SK-N-SH (cell line): ENCODE data around the gene ZBTB1. TPM values are rescaled to one million over a fixed set of nuclear protein-coding genes. Genes with fewer than 3 reads are reported as not detected.

ENCODE experiments used
- CTCF ChIA-PET: fragments of 300-600, 350-600 bp; formaldehyde crosslinking; extraction: SDS; loops from one replicate; lab custom pipeline; 2021; lab: Yijun Ruan, JAX
- POLR2A ChIA-PET: fragments of 350-600 bp; sonication (Branson Sonifier 250); formaldehyde crosslinking; extraction: SDS; loops from one replicate; lab custom pipeline; 2020; ENCODE audit warnings: antibody characterized with exemption, inconsistent platforms; lab: Yijun Ruan, JAX
- DNase-seq: peaks from one replicate; pipeline ENCODE4 v3.0.0; 2012
- H2AFZ ChIP-seq: fragments of 200-600 bp; sonication (generic); 2 replicates; pipeline ENCODE4 v1.8.1; 2016; ENCODE audit warnings: antibody characterized with exemption, mild to moderate bottlenecking, low read depth
- H3F3A ChIP-seq: fragments of 200-600 bp; sonication (generic); replicated peaks from 2 replicates; pipeline ENCODE3; 2016; ENCODE audit warnings: antibody characterized with exemption, mild to moderate bottlenecking; ENCODE audit not compliant: insufficient read depth
- H3K27ac ChIP-seq, 2 experiments: fragments of 200-500 bp in 1 of 2; fragments of 200-600 bp in 1 of 2; sonication (Bioruptor generic) in 1 of 2; sonication (generic), shearing (Covaris generic) in 1 of 2; 2 replicates each; pipeline versions ENCODE4 v1.5.1 to v1.6.1; 2014 to 2016; ENCODE audit warnings: low read depth in 2 of 2, inconsistent platforms in 1 of 2, low read length in 1 of 2, mild to moderate bottlenecking in 1 of 2, mixed read lengths in 1 of 2
- H3K27me3 ChIP-seq: fragments of 200-600 bp; sonication (generic), shearing (Covaris generic); 2 replicates; pipeline ENCODE4 v1.6.1; 2016; ENCODE audit warnings: mixed run types; ENCODE audit not compliant: insufficient read depth
- H3K36me3 ChIP-seq, 2 experiments: fragments of 200-500 bp in 1 of 2; fragments of 200-600 bp in 1 of 2; sonication (Bioruptor generic) in 1 of 2; sonication (generic) in 1 of 2; replicated peaks in 1 of 2; 2 replicates each; pipeline versions ENCODE3 to v1.5.1; 2014 to 2016; ENCODE audit warnings: low read length in 1 of 2, mild to moderate bottlenecking in 1 of 2; ENCODE audit not compliant: insufficient read depth in 2 of 2, control insufficient read depth in 1 of 2
- H3K4me1 ChIP-seq, 2 experiments: fragments of 200-500 bp in 1 of 2; fragments of 200-600 bp in 1 of 2; sonication (Bioruptor generic) in 1 of 2; sonication (generic), shearing (Covaris generic) in 1 of 2; 2 replicates each; pipeline versions ENCODE4 v1.5.1 to v1.6.1; 2014 to 2016; ENCODE audit warnings: low read depth in 1 of 2, low read length in 1 of 2, mixed run types in 1 of 2; ENCODE audit not compliant: insufficient read depth in 2 of 2, control insufficient read depth in 1 of 2
- H3K4me2 ChIP-seq: fragments of 200-600 bp; sonication (generic), shearing (Covaris generic); 2 replicates; pipeline ENCODE4 v1.6.1; 2017; ENCODE audit warnings: mixed run types
- H3K4me3 ChIP-seq, 2 experiments: fragments of 200-500 bp in 1 of 2; fragments of 200-600 bp in 1 of 2; sonication (Bioruptor generic) in 1 of 2; sonication (generic), shearing (Covaris generic) in 1 of 2; 2 replicates each; pipeline versions ENCODE4 v1.5.1 to v1.8.1; 2014 to 2016; ENCODE audit warnings: low read depth in 2 of 2, inconsistent platforms in 1 of 2, low read length in 1 of 2, mild to moderate bottlenecking in 1 of 2, mixed read lengths in 1 of 2, moderate library complexity in 1 of 2
- H3K79me2 ChIP-seq: fragments of 200-600 bp; sonication (generic); 2 replicates; pipeline ENCODE4 v1.8.1; 2017; ENCODE audit warnings: mild to moderate bottlenecking; ENCODE audit not compliant: insufficient read depth
- H3K9ac ChIP-seq: fragments of 200-600 bp; sonication (generic); 2 replicates; pipeline ENCODE4 v1.6.1; 2017; ENCODE audit warnings: mixed run types
- H3K9me2 ChIP-seq: fragments of 200-600 bp; sonication (generic); 2 replicates; pipeline ENCODE4 v1.6.1; 2017; ENCODE audit warnings: mixed run types
- H3K9me3 ChIP-seq: fragments of 200-600 bp; sonication (generic); 2 replicates; pipeline ENCODE4 v1.6.1; 2017; ENCODE audit warnings: mixed run types, mild to moderate bottlenecking, moderate library complexity
- H4K20me1 ChIP-seq: fragments of 200-600 bp; sonication (generic); 2 replicates; pipeline ENCODE4 v1.6.1; 2017; ENCODE audit warnings: mild to moderate bottlenecking, mixed run types; ENCODE audit not compliant: insufficient read depth
- EZH2phosphoT487 ChIP-seq: fragments of 200-600 bp; sonication (generic); IDR thresholded peaks from 2 replicates; pipeline ENCODE4 v1.6.1; 2017; ENCODE audit warnings: low read depth, mixed run types, mild to moderate bottlenecking, antibody characterized with exemption, moderate library complexity, borderline replicate concordance
- FOXM1 ChIP-seq: IDR thresholded peaks from 2 replicates; pipeline ENCODE4 v1.4.0; 2012; ENCODE audit warnings: low read depth, mild to moderate bottlenecking
- GABPA ChIP-seq: IDR thresholded peaks from 2 replicates; pipeline ENCODE4 v1.4.0; 2012; ENCODE audit warnings: low read depth, mild to moderate bottlenecking
- JUND ChIP-seq: IDR thresholded peaks from 2 replicates; pipeline ENCODE4 v1.4.0; 2012
- MEF2A ChIP-seq: IDR thresholded peaks from 2 replicates; pipeline ENCODE4 v1.4.0; 2012; ENCODE audit warnings: low read depth, borderline replicate concordance
- MXI1 ChIP-seq: IDR thresholded peaks from 2 replicates; pipeline ENCODE4 v1.6.1; 2012; ENCODE audit warnings: mild to moderate bottlenecking, low read depth, low read length, improper control_type of control experiment
- NRF1 ChIP-seq: IDR thresholded peaks from 2 replicates; pipeline ENCODE4 v1.6.1; 2012; ENCODE audit warnings: low read depth, mild to moderate bottlenecking, low read length
- RAD21 ChIP-seq: IDR thresholded peaks from 2 replicates; pipeline ENCODE4 v1.6.1; 2012; ENCODE audit warnings: mild to moderate bottlenecking, low read length
- RCOR1 ChIP-seq: fragments of 150-350 bp; IDR thresholded peaks from 2 replicates; pipeline ENCODE4 v1.6.1; 2017; ENCODE audit warnings: antibody characterized with exemption, low read length
- RXRA ChIP-seq: IDR thresholded peaks from 2 replicates; pipeline ENCODE4 v1.4.0; 2012; ENCODE audit warnings: low read depth, mild to moderate bottlenecking, borderline replicate concordance
- SMC3 ChIP-seq: IDR thresholded peaks from 2 replicates; pipeline ENCODE4 v1.6.1; 2012; ENCODE audit warnings: low read depth, low read length, improper control_type of control experiment
- TAF1 ChIP-seq: IDR thresholded peaks from 2 replicates; pipeline ENCODE4 v1.6.1; 2012; ENCODE audit warnings: low read depth, mild to moderate bottlenecking, low read length, moderate library complexity, borderline replicate concordance
- TCF12 ChIP-seq: IDR thresholded peaks from 2 replicates; pipeline ENCODE4 v1.4.0; 2012
- TEAD4 ChIP-seq: IDR thresholded peaks from 2 replicates; pipeline ENCODE4 v1.4.0; 2012; ENCODE audit warnings: mild to moderate bottlenecking, borderline replicate concordance; ENCODE audit not compliant: insufficient read depth
- WGBS: methylation state at CpG from one replicate; pipeline ENCODE4 v1.1.6; 2017; ENCODE audit warnings: low lambda C conversion rate; 5-methylcytosine and 5-hydroxymethylcytosine counted together
- polyA plus RNA-seq, 3 experiments: library from polyadenylated mRNA; depleted of rRNA; stranded (reverse); fragments of >200 nt; gene quantifications; 2 replicates each; pipeline ENCODE4 v1.2.3, GENCODE V29; 2012
- TF ChIP-seq, protein P1 (sequence below): IDR thresholded peaks from 2 replicates; pipeline ENCODE4 v1.4.0; 2012; ENCODE audit warnings: low read depth
- TF ChIP-seq, protein P2 (sequence below): IDR thresholded peaks from 2 replicates; pipeline ENCODE4 v1.4.0; 2012; ENCODE audit warnings: low read depth, borderline replicate concordance
- TF ChIP-seq, protein P3 (sequence below): fragments of 150-350 bp; IDR thresholded peaks from 2 replicates; pipeline ENCODE4 v1.6.1; 2016; ENCODE audit warnings: mild to moderate bottlenecking, low read depth, low read length
- TF ChIP-seq, protein P4 (sequence below): IDR thresholded peaks from 2 replicates; pipeline ENCODE4 v1.6.1; 2012; ENCODE audit warnings: mild to moderate bottlenecking, low read depth, low read length, moderate library complexity
- TF ChIP-seq, protein P5 (sequence below): IDR thresholded peaks from 2 replicates; pipeline ENCODE4 v1.4.0; 2012; ENCODE audit warnings: low read depth, borderline replicate concordance

Gene ZBTB1
- polyA plus RNA-seq, 1 of the 3 experiments (the other 2 are of a cell fraction): 12.7 TPM

DNA sequence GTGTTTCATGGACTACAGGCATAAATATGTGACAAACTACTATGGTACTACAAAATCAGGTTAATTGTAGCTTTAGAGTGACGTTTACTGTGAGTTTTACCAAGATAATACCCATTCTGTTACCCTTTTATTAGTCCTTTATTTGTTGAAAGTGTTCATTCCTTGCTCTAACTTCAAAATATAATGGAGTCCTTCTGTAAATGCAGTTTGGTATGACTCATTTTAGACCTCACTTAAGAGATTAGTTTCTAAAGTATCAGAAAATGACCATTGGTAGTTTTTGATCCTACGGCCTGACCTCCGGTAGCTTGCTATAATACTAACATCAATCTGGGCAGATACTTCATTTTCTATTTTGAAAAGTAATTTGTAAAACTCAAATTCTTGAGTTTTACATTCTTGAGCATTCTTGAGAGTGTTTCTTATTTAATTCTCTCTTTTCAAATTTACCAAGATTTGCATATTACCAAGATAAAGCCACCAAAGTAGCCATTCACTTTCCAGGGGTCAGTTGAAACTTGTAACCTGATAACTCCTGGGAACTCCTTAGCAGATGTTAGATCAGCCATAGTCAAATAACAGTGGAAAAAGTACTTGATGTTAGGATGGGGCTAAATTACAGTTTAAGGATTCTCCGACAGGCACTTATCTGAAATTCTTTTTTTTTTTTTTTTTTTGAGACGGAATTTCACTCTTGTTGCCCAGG is 40.2 kb downstream of the ZBTB1 start:
- ChIA-PET POLR2A (no interaction called here), CTCF (interaction anchor here (1.2 to 2.2 kb wide), 3 partner anchors 34 to 217 kb away, joined by 5 to 7 read pairs (median 5); no protein-coding TSS in a partner anchor)
- Histone ChIP-seq H2AFZ (no peak overlapping the region), H3K4me3 (no peak overlapping the region), H3K36me3 (no peaks in the 10 kb centered on the region), H4K20me1 (no peaks in the 10 kb centered on the region), H3K9me2 (no peaks in the 10 kb centered on the region), H3K4me2 (no peak overlapping the region), H3K4me1 (peaks cover 0 to 5% of the 10 kb centered on the region in 2 experiments; a peak in 2 of 4 replicates), H3K27me3 (no peaks in the 10 kb centered on the region), H3F3A (peaks cover 8% of the 10 kb centered on the region), H3K27ac (no peak overlapping the region), H3K9ac (no peak overlapping the region), H3K79me2 (no peaks in the 10 kb centered on the region), H3K9me3 (no peaks in the 10 kb centered on the region)
- TF ChIP-seq TCF12 (no peak), TEAD4 (no peak), TAF1 (no peak), GABPA (no peak), MEF2A (no peak), NRF1 (no peak), EZH2phosphoT487 (no peak), FOXM1 (no peak), RAD21 (no peak), JUND (no peak), RXRA (no peak), MXI1 (no peak), RCOR1 (no peak), SMC3 (no peak)
- TF ChIP-seq, protein P1, sequence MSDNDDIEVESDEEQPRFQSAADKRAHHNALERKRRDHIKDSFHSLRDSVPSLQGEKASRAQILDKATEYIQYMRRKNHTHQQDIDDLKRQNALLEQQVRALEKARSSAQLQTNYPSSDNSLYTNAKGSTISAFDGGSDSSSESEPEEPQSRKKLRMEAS: no peak
- TF ChIP-seq, protein P2, sequence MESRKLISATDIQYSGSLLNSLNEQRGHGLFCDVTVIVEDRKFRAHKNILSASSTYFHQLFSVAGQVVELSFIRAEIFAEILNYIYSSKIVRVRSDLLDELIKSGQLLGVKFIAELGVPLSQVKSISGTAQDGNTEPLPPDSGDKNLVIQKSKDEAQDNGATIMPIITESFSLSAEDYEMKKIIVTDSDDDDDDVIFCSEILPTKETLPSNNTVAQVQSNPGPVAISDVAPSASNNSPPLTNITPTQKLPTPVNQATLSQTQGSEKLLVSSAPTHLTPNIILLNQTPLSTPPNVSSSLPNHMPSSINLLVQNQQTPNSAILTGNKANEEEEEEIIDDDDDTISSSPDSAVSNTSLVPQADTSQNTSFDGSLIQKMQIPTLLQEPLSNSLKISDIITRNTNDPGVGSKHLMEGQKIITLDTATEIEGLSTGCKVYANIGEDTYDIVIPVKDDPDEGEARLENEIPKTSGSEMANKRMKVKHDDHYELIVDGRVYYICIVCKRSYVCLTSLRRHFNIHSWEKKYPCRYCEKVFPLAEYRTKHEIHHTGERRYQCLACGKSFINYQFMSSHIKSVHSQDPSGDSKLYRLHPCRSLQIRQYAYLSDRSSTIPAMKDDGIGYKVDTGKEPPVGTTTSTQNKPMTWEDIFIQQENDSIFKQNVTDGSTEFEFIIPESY: no peak
- TF ChIP-seq, protein P3, sequence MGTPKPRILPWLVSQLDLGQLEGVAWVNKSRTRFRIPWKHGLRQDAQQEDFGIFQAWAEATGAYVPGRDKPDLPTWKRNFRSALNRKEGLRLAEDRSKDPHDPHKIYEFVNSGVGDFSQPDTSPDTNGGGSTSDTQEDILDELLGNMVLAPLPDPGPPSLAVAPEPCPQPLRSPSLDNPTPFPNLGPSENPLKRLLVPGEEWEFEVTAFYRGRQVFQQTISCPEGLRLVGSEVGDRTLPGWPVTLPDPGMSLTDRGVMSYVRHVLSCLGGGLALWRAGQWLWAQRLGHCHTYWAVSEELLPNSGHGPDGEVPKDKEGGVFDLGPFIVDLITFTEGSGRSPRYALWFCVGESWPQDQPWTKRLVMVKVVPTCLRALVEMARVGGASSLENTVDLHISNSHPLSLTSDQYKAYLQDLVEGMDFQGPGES: no peak
- TF ChIP-seq, protein P4, sequence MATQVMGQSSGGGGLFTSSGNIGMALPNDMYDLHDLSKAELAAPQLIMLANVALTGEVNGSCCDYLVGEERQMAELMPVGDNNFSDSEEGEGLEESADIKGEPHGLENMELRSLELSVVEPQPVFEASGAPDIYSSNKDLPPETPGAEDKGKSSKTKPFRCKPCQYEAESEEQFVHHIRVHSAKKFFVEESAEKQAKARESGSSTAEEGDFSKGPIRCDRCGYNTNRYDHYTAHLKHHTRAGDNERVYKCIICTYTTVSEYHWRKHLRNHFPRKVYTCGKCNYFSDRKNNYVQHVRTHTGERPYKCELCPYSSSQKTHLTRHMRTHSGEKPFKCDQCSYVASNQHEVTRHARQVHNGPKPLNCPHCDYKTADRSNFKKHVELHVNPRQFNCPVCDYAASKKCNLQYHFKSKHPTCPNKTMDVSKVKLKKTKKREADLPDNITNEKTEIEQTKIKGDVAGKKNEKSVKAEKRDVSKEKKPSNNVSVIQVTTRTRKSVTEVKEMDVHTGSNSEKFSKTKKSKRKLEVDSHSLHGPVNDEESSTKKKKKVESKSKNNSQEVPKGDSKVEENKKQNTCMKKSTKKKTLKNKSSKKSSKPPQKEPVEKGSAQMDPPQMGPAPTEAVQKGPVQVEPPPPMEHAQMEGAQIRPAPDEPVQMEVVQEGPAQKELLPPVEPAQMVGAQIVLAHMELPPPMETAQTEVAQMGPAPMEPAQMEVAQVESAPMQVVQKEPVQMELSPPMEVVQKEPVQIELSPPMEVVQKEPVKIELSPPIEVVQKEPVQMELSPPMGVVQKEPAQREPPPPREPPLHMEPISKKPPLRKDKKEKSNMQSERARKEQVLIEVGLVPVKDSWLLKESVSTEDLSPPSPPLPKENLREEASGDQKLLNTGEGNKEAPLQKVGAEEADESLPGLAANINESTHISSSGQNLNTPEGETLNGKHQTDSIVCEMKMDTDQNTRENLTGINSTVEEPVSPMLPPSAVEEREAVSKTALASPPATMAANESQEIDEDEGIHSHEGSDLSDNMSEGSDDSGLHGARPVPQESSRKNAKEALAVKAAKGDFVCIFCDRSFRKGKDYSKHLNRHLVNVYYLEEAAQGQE: no peak
- TF ChIP-seq, protein P5, sequence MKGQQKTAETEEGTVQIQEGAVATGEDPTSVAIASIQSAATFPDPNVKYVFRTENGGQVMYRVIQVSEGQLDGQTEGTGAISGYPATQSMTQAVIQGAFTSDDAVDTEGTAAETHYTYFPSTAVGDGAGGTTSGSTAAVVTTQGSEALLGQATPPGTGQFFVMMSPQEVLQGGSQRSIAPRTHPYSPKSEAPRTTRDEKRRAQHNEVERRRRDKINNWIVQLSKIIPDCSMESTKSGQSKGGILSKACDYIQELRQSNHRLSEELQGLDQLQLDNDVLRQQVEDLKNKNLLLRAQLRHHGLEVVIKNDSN: no peak
- DNase-seq: no peak
- 77% methylated on average over 5 of the region's 5 CpGs for WGBS
